Measurements from ENCODE around the gene AIFM3.

GRCh38 chr22:21010426-21011113 lies 43.5 kb downstream of the AIFM3 start:
- TF ChIP-seq EZH2phosphoT487 (IDR thresholded peaks at IDR 0.05; ENCODE audit: insufficient read depth, low read depth) (no peak), EZH2 (IDR thresholded peaks at IDR 0.05; ENCODE audit: insufficient read depth, poor library complexity, severe bottlenecking) (no peak)

All from GM23248 (cell line).